B cell (primary cell): ENCODE measurements around the gene GRIK3. TPM values are rescaled to one million over a fixed set of nuclear protein-coding genes. Genes with fewer than 3 reads are reported as not detected.

Experiments
- ATAC-seq: fragments of 200-7000 bp; cut with Tn5 transposase; one replicate; pipeline ENCODE4 v1.10.0; 2021; ENCODE audit warnings: low read depth, mild to moderate bottlenecking, moderate number of reproducible peaks, moderate library complexity
- CTCF ChIA-PET: fragments of 350-600 bp; sonication (Branson Sonifier 250); formaldehyde crosslinking; loops from one replicate; lab custom pipeline; 2021; ENCODE audit warnings: antibody characterized with exemption, inconsistent platforms; lab: Charles Lee
- POLR2A ChIA-PET: fragments of 350-600 bp; sonication (Branson Sonifier 250); formaldehyde crosslinking; loops from one replicate; lab custom pipeline; 2021; ENCODE audit warnings: antibody characterized with exemption; lab: Charles Lee
- DNase-seq: peaks from one replicate; pipeline ENCODE4 v3.0.0; 2013
- H2AFZ ChIP-seq: 2 replicates; pipeline ENCODE4 v1.6.1; 2012; ENCODE audit warnings: mild to moderate bottlenecking, low read depth, low read length; ENCODE audit not compliant: insufficient read depth, poor library complexity, severe bottlenecking
- H3K27ac ChIP-seq, 2 donors: 1 replicate in 1 of 2; 2 replicates in 1 of 2; pipeline ENCODE4 v1.5.1; 2012 to 2013; ENCODE audit warnings: low read length in 2 of 2, mild to moderate bottlenecking in 2 of 2, moderate library complexity in 1 of 2
- H3K27me3 ChIP-seq, 4 experiments: fragments of 200-600 bp in 1 of 4; sonication (generic) in 1 of 4; replicated peaks in 1 of 4; 1 replicate in 2 of 4; 2 replicates in 2 of 4; pipeline versions ENCODE4 v1.6.1 to v1.7.0; 2013 to 2016; ENCODE audit warnings: low read length in 3 of 4, mild to moderate bottlenecking in 2 of 4, mixed read lengths in 1 of 4, moderate library complexity in 1 of 4; ENCODE audit not compliant: insufficient read depth in 4 of 4, control insufficient read depth in 3 of 4; ENCODE audit errors: control extremely low read depth in 1 of 4
- H3K36me3 ChIP-seq, 2 experiments: replicated peaks in 1 of 2; 1 replicate in 1 of 2; 2 replicates in 1 of 2; pipeline versions ENCODE4 v1.6.1 to v1.7.1; 2013; ENCODE audit warnings: low read length in 1 of 2; ENCODE audit not compliant: insufficient read depth in 2 of 2, control insufficient read depth in 1 of 2; ENCODE audit errors: control extremely low read depth in 1 of 2, extremely low read depth in 1 of 2
- H3K4me1 ChIP-seq, 2 donors: fragments of 200-600 bp in 1 of 2; sonication (generic) in 1 of 2; 1 replicate in 1 of 2; 2 replicates in 1 of 2; pipeline versions ENCODE4 v1.5.1 to v1.6.1; 2013 to 2017; ENCODE audit warnings: low read length in 2 of 2; ENCODE audit not compliant: control insufficient read depth in 2 of 2, insufficient read depth in 2 of 2
- H3K4me2 ChIP-seq: replicated peaks from 2 replicates; pipeline ENCODE3; 2012; ENCODE audit warnings: mild to moderate bottlenecking, low read depth, low read length; ENCODE audit not compliant: poor library complexity, severe bottlenecking
- H3K4me3 ChIP-seq, 5 experiments: fragments of 200-600 bp in 1 of 5; sonication (generic) in 1 of 5; 1 replicate in 3 of 5; 2 replicates in 2 of 5; pipeline versions ENCODE4 v1.5.1 to v1.7.0; 2011 to 2016; ENCODE audit warnings: low read length in 4 of 5, mild to moderate bottlenecking in 4 of 5, low read depth in 2 of 5, control low read depth in 1 of 5, moderate library complexity in 1 of 5; ENCODE audit not compliant: insufficient read depth in 1 of 5; ENCODE audit errors: control extremely low read depth in 1 of 5, extremely low read depth in 1 of 5
- H3K79me2 ChIP-seq: fragments of 200-600 bp; sonication (generic); one replicate; pipeline ENCODE4 v1.6.0; 2016; ENCODE audit warnings: low read length; ENCODE audit not compliant: control insufficient read depth, insufficient read depth
- H3K9ac ChIP-seq: fragments of 200-600 bp; sonication (generic); 2 replicates; pipeline ENCODE4 v1.6.1; 2017; ENCODE audit warnings: mild to moderate bottlenecking, low read length, moderate library complexity
- H3K9me3 ChIP-seq, 3 donors: one replicate each; pipeline versions ENCODE4 v1.6.1 to v1.7.1; 2013; ENCODE audit warnings: low read length in 2 of 3; ENCODE audit not compliant: control insufficient read depth in 2 of 3, insufficient read depth in 1 of 3; ENCODE audit errors: control extremely low read depth in 1 of 3
- H4K20me1 ChIP-seq: 2 replicates; pipeline ENCODE4 v1.6.0; 2012; ENCODE audit warnings: mild to moderate bottlenecking, low read length; ENCODE audit not compliant: insufficient read depth, control insufficient read depth, poor library complexity, severe bottlenecking
- H3K27ac Mint-ChIP-seq: one replicate; pipeline ENCODE4 v1.8.0; 2021; ENCODE audit warnings: mixed read lengths
- H3K27me3 Mint-ChIP-seq: one replicate; pipeline ENCODE4 v1.8.0; 2021; ENCODE audit warnings: mixed read lengths
- H3K4me1 Mint-ChIP-seq: one replicate; pipeline ENCODE4 v1.8.0; 2021; ENCODE audit warnings: mixed read lengths
- H3K4me3 Mint-ChIP-seq: one replicate; pipeline ENCODE4 v1.8.0; 2021; ENCODE audit warnings: mixed read lengths
- H3K9me3 Mint-ChIP-seq: one replicate; pipeline ENCODE4 v1.8.0; 2022; ENCODE audit warnings: mixed read lengths; ENCODE audit not compliant: insufficient read depth
- EZH2 ChIP-seq: IDR thresholded peaks from 2 replicates; pipeline ENCODE4 v1.6.1; 2012; ENCODE audit warnings: borderline replicate concordance, low read depth, mild to moderate bottlenecking, moderate library complexity, low read length; ENCODE audit not compliant: insufficient read depth, poor library complexity, severe bottlenecking
- WGBS: methylation state at CpG from one replicate; pipeline ENCODE4 v1.1.5; 2013; ENCODE audit warnings: missing lambda C conversion rate; ENCODE audit not compliant: insufficient coverage; 5-methylcytosine and 5-hydroxymethylcytosine counted together
- intact Hi-C: fragments of 100-400 bp; cut with micrococcal nuclease; formaldehyde crosslinking; loops from one replicate; pipeline ENCODE4 v1.10.0; 2022
- polyA plus RNA-seq: library from polyadenylated mRNA; depleted of rRNA; stranded (reverse); fragments of >200 nt; gene quantifications from 2 replicates; pipeline ENCODE4 v1.2.3, GENCODE V29; 2012
- total RNA-seq, 2 donors: library from RNA; stranded (reverse); fragments of 120-200 nt in 1 of 2; gene quantifications; 1 replicate in 1 of 2; 2 replicates in 1 of 2; pipeline versions ENCODE4 v1.2.3 to v1.2.4, GENCODE V29; 2013 to 2022
- TF ChIP-seq, protein P1 (sequence below): fragments of 200-600 bp; IDR thresholded peaks from one replicate; pipeline ENCODE4 v1.8.0; 2022; ENCODE audit warnings: antibody characterized with exemption, mild to moderate bottlenecking

The GRIK3 gene
- total and polyA plus RNA-seq, 2 donors (not counting 1 experiment from before 2014, with no cell fraction given), result 0.12 to 1.5 TPM

DNA sequence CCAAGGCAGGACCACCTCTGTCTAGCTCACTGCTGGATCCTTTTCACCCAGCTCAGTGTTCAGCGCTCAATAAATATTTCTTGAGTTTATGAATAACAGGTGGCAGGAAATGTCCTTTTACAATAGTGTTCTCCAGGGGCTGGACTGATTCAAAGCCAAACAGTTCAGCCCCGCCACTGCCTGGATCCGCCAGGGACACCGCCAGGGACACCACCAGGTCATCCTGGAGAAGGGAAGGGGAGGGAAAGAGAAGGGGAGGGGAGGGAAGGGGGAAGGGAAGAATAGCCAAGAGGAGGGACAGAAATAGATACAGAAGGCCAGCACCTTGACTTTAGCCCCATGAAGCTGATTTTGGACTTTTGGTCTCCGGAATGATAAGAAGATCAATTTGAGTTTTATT lies 255.6 kb downstream of the GRIK3 start:
- no peak overlapping the region for H3K4me2 ChIP-seq
- H3K27me3 Mint-ChIP-seq, result peaks cover 23% of the 10 kb centered on the region
- CTCF ChIA-PET, result no interaction called here
- H3K27ac Mint-ChIP-seq, result no peak overlapping the region
- H4K20me1 ChIP-seq, result no peaks in the 10 kb centered on the region
- no peaks in the 10 kb centered on the region for H3K4me1 ChIP-seq
- POLR2A ChIA-PET, result no interaction called here
- H3K79me2 ChIP-seq, result no peaks in the 10 kb centered on the region
- 58% methylated on average over 3 of the region's 5 CpGs for WGBS
- peaks cover 0 to 2% (median 0%) of the 10 kb centered on the region in 3 donors for H3K9me3 ChIP-seq
- H2AFZ ChIP-seq, result no peak overlapping the region
- peaks cover 0 to 3% (median 1%) of the 10 kb centered on the region in 4 experiments for H3K27me3 ChIP-seq
- H3K9ac ChIP-seq, result no peak overlapping the region
- ATAC-seq (no peak), DNase-seq (no peak)
- no peak overlapping the region for H3K4me3 Mint-ChIP-seq
- no peaks in the 10 kb centered on the region for H3K36me3 ChIP-seq
- no peak overlapping the region for H3K27ac ChIP-seq
- no peaks in the 10 kb centered on the region for H3K4me1 Mint-ChIP-seq
- intact Hi-C loops, result no loop called here
- H3K9me3 Mint-ChIP-seq, result no peaks in the 10 kb centered on the region
- H3K4me3 ChIP-seq, result no peak overlapping the region
- TF ChIP-seq, protein P1, sequence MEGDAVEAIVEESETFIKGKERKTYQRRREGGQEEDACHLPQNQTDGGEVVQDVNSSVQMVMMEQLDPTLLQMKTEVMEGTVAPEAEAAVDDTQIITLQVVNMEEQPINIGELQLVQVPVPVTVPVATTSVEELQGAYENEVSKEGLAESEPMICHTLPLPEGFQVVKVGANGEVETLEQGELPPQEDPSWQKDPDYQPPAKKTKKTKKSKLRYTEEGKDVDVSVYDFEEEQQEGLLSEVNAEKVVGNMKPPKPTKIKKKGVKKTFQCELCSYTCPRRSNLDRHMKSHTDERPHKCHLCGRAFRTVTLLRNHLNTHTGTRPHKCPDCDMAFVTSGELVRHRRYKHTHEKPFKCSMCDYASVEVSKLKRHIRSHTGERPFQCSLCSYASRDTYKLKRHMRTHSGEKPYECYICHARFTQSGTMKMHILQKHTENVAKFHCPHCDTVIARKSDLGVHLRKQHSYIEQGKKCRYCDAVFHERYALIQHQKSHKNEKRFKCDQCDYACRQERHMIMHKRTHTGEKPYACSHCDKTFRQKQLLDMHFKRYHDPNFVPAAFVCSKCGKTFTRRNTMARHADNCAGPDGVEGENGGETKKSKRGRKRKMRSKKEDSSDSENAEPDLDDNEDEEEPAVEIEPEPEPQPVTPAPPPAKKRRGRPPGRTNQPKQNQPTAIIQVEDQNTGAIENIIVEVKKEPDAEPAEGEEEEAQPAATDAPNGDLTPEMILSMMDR, result no peak
- no peak for TF ChIP-seq EZH2

DNA sequence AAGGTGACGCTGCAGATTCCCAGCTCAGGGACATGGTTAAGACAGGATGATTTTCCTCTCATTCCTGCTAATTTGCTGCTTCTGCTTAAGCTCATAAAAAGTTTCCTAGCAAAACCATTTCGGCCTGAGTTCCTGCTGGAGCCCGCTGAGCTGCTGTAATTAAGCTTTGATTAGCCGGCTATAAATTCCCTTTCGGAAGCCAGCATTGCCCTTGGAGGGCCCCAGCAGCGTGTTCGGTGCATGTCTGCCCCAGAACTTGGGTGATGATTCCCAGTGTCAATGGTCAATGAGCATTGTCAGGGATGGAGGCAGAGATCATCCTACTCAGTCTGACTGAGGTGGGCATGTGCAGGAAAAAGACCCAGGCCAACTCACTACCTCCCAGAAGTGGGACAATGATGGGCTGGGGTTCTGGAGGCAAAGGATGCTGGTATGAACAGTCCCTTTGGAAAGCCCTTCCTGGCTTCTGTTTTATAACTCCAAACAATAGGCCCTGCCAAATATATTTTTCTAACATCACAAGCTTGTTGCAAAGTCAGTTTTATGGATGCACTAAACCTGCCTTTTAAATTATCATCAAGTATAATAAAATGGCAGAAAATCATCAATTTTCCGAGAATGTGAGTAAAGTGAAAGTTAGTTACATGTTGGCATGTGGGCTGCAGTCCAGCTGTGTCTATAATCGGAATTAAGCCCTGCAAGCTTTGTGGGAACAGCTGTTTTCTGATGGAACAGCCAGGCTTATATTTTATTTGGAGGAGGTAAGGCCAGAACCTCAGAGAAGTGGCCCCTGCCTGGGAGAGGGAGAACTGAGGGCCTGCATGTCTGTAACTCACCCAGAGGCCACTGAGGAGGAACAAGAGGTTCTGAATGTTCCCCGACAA lies 257.1 kb downstream of the GRIK3 start:
- H3K9me3 Mint-ChIP-seq, result no peaks in the 10 kb centered on the region
- no peaks in the 10 kb centered on the region for H3K4me1 ChIP-seq
- H3K4me3 ChIP-seq, result no peak overlapping the region
- DNase-seq (no peak), ATAC-seq (no peak)
- CTCF ChIA-PET, result no interaction called here
- H3K4me1 Mint-ChIP-seq, result no peaks in the 10 kb centered on the region
- 57% methylated on average over 9 of the region's 10 CpGs for WGBS
- POLR2A ChIA-PET, result no interaction called here
- no peak overlapping the region for H3K27ac ChIP-seq
- intact Hi-C loops, result no loop called here
- H4K20me1 ChIP-seq, result no peaks in the 10 kb centered on the region
- TF ChIP-seq, protein P1, result no peak
- no peak for TF ChIP-seq EZH2
- H2AFZ ChIP-seq, result no peak overlapping the region
- H3K9me3 ChIP-seq, result peaks cover 0 to 2% (median 0%) of the 10 kb centered on the region in 3 donors
- H3K27me3 ChIP-seq, result peaks cover 0 to 3% (median 1%) of the 10 kb centered on the region in 4 experiments
- H3K79me2 ChIP-seq, result no peaks in the 10 kb centered on the region
- H3K4me2 ChIP-seq, result no peak overlapping the region
- peaks cover 24% of the 10 kb centered on the region for H3K27me3 Mint-ChIP-seq
- no peak overlapping the region for H3K4me3 Mint-ChIP-seq
- no peaks in the 10 kb centered on the region for H3K36me3 ChIP-seq
- H3K9ac ChIP-seq, result no peak overlapping the region
- H3K27ac Mint-ChIP-seq, result no peak overlapping the region
